IPS DF 4.7 (cell line): Measurements from ENCODE around the gene SEC16B.

ENCODE experiments used
- DNase-seq: peaks from one replicate; pipeline ENCODE4 v3.0.0-alpha.2; 2013; ENCODE audit warnings: low spot score; ENCODE audit errors: extremely low read depth

Gene SEC16B

DNA sequence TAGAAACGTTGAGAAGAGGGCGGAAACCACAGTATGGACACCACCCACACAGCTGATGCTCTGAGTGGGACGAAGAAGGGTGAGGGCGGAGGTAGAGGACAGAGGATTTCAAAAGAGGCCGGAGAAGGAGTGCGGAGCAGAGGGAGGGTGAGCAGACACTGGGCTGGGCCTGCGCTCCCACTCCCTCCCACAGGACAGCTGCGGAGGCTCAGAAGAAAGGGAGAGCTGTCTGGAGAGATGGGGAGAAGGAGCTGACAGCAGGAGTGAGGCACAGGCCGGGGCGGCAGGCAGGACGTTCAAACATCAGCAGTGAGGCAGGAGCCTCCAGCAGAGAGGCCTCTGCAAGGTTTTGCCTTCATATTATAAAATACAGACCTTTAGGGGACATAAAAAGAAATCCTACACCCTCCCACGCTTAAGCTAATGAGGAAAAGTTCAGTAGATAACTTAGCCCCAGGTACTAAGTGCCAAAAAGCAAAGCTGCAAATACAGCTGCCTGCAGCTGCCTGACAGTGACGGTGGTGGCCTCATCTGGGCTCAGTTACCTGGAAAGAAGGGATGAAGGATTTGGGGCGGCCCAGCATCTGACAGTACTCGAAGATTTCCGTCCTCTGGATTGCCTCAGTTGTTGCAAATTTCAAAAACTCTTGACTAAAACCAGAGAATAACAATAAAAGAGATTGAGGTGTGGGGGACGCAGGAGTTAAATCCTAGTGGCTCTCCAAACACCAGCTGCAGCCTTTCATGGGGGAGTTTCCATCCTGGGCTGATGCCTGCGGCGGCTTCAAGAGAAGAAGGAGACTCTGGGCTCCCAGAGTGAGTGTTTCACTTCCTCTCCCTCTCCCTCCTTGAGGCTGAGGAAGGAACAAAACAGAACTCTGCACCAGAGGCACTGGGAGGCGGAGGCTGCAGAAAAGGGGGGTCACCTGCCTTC is 25.6 kb downstream of the SEC16B start:
- DNase-seq: no peak

DNA sequence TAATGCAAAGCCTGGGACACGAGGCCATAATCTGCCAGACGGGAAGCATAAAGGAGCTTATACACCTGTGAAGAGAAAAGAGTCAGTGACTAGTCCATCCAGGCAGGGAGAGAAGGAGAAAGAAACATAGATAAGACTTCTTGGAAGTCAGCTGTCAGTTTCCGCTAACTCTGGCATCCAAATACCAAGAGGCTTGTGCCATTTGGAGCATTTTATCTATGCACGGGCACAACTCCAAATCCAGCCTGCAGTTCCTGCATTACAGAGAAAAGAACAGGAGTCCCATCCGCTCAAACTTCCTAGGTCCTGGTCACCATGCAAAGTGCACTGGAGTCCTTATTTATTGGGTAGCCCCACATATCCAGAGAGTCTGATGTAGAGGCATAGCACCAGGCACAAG is 27.9 kb downstream of the SEC16B start:
- DNase-seq: no peak

DNA sequence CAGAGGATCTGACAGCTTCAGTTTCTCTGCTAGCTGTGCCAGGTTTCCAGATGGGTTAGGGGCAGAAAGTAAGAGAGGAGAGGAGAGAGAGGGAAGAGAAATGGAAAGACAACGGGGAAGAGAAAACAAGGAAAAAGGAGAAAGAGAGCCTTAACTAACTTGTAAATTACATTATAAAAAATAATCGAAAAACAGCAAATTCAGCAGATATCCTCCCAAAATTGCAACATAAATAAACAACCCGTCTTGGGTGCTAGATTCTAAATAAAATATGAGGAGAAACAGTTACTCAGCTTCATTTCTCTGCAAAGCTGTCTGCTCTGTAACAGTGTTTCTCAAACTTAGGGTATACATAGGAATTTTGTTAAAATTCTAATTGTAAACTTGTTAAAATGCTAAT is 29.2 kb downstream of the SEC16B start:
- no peak for DNase-seq

DNA sequence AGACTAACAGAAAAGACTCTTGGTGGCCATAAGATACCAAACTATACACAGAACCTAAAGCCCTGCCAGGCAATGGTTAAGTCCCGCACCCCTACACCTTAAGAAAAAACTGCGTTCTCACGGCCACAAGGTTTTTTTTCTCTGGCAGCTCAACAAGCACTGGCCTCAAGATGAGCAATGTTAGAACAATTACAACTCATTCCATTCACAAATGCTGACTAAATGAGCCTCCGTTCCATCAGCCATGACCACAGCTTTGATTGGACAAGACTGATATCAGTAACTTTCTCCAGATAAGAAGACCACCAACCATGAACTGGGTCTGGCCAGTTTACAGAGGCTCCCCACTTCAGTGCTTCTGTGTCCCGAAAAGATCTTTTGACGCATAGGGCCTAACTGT is 31.9 kb downstream of the SEC16B start:
- DNase-seq: no peak

DNA sequence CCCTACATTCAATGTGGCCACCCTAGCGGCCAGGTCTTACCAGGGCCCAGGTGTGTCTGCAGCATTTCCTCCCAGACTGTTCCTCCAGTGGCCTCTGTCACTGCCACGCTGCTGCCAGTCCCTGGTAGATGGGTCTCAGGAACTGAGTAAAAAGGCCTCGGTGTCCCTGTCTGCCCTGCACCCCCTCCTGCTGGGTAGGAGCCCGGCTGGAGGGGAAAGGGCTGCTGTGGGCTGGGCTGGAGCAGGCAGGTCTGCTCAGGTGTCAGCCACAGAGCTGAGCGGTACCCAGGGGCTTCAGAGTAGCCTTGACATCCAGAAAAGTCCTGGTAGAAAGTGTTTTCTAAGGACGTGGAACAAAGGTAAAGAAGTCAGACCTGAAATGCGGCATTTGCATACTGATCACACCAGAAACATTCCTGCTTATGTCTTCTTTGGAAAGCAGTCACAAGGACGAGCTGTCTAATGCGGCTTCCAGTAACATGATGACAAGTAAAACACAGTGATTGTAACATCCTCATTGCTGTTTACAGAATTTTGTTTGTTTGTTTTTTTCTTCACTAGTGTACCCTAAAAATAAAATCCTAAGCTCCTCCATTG is 32.6 kb downstream of the SEC16B start:
- no peak for DNase-seq

DNA sequence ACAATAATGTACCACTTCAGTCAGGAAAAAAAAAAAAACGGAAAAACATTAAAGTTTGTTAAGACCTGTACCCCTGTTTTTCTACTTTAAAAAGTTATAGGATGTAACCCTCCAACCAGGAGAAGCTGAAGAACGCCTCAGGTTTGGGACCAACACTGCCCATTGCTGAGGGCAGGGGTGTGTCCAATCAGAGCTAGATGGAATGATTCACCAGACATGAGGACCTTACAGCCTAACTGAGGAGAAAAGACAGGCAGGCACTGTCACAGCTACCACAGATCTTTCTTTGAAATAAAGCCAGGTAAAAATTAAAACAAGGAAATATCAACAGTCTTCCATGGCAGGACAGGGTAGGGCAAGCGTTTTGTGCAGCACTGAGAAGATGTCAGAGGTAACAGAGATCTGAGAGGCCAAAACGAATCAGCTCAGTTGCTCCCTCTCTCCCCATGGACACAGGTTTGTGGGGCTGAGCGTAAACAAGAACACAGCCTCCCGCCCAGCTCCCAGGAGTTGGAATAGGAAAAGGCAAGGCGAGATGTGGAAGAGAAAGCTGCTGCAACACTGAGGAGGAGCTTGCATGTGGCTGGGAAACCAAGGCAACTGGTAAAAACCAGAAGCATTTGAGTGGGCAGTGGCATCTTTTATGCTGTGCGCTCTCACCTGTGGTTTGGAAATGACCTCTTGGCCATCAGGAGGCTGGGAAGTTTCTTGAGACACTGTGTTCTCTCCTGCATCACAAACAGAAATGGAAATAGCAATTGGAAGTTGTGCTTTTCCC is 34.0 kb downstream of the SEC16B start:
- no peak for DNase-seq

DNA sequence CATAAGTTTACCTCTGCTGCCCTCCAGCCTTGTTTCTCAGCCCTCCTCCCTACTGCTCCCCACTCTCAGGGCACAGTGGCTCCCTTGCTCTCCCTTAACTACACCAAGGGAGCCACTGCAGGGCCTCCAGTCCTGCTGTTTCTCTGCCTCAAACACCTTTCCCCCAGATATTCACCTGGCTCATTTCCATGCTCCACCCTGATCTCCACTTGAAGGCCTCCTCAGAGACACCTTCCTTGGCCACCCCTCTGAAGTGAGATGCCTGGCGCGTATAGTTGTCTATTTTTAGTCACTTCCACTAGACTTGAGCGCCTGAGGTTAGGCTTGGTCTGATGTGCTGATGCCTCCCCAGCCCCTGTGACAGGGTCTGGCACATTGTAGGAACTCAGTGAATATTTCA is 34.9 kb downstream of the SEC16B start:
- DNase-seq: no peak

DNA sequence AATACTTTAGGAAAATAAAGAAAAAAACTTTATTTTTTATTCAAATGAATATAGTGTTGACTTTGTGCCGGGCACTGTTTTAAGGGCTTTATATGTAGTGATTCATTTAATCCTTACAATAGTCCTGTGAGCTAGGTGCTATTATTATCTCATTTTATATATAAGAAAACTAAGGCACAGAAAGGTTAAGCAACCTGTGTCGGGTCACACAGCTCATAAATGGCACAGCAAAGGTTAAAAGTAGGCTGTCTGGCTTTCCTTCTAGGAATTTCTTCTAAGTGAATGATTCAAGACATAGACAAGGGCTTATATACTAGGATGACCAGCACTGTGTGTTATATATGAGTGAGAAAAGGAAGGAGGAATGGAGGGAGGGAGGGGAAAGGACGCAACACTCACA is 35.4 kb downstream of the SEC16B start:
- no peak for DNase-seq

DNA sequence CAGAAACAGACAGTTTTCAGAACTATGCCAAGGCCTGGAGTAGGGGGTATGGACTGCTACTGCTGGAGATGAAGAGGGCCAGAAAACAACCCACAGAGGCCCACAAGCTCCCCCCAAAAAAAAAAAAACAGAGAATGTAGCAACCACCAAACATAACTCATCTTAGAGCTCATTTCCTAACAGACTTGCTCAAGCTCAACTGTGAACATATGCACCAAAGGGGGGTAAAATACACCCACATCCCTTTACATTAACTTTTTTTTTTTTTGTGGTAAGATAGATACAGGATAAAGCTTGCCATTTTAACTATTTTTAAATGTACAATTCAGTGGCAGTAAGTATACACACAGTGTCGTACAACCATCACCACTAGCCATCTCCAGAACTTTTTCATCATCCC is 36.0 kb downstream of the SEC16B start:
- DNase-seq: no peak

DNA sequence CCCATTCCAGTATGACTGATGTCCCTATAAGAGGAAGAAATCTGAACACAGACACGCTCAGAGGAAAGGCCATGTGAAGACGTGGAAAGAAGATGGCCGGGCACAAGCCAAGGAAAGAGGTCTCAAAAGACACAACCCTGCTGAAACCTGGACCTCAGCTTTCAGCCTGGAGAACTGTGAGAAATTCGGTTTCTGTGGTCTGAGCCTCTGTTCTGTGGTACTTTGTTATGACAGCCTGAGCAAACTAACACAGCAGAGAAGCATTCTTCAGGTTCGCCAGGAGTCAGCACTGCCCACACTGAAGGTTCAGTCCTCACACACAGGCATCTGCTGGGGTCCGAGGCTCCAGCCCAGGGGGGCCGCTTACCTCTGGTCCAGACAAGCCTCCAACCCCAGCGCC is 37.7 kb downstream of the SEC16B start:
- DNase-seq: no peak

DNA sequence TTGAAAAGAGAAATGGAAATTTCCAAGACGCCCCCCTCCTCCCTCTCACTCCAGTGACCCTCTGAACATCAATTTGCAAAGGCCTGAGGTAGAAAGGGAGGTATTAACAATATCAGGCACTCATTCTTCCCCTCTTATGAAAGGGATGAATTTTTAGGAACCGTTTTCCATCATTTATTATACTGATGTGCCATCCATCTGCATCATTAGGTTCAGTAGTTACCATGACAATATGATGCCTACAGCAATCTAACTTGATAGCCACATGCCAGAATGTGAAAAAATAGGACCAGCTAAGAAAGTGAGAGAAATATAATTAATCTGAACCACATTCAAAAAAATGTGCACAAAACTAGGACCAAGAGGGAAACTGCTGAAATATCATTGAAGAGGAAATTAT is 40.9 kb downstream of the SEC16B start:
- no peak for DNase-seq

DNA sequence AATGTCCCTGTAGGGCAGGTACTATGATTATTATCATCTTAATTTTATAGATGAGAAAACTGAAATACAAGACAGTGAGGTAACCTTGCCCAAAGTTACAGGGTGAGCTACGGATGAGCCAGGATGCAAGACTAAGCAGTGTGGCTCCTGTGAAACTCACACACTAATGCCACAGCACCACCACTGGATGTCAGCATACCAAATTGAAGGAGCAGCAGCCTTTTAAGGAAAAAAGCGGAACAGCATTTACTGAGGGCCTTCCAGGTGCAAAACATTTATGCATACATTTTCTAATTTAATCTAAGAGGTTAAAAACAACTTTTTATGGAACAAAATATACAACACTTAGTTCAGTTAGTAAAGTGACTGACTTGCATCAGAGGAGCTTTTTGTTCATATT is 41.7 kb downstream of the SEC16B start:
- DNase-seq: peak; percentile 30

DNA sequence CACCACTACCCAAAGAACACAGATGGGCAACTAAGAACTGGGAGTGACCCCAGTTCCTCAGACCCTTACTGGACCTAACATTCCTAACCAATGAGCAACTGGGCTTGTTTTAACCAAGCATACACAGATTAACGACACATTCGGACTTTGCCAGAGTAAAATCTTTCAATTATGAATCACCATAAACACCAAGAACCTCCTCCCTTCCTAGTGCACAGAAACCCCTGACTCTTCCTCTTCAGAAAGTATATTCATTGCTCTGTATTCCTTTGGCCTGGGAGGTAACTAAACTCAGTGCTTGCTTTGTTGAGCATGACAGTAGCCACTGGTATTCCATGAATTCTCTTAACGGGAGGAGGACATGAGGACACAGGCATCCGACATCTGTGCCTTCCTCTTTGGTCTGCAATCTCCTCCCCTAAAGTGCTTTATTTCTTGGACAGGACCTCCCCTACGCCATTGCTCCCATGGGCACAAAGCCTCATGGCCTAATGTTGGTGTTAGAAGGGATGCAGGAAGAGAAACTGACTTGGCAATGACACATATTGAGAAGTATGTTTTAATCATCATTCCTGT is 42.7 kb downstream of the SEC16B start:
- no peak for DNase-seq

DNA sequence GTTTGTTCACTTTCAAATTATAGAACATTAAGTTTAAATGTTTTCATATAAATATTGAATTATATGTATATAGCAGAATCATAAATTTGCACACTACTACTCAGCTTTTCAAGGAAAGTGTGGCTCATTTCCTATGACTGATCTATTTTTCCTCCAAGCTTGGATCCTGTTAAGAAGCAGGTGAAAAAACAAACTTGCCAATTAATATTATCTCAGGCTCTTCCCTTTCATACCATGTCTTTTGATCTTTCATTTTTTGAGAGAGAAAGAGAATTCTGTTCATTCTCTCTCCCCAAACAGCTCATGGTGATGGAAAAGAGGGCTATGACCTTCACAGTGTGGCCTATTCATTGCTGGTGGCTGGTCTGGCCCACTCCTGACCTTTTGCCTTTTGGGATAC is 43.7 kb downstream of the SEC16B start:
- DNase-seq: no peak

DNA sequence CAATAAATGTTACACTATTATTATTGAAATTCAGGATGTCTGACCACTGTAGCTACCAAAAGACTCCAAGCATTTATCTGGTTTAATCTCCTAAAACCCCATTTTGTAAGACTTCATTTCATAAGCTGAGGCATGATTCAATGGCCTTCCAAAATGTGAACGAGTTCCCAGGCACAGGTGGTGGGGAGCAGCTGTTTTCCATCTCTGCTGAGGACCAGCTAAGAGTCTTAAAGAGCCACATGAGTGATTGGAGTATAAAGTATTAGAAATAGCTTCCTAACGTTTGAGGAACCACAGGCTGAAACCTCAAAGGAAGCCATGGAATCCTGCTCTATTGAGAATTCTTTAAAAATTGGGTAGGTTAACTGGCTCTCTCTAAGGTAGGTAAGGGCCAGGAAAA is 44.9 kb downstream of the SEC16B start:
- DNase-seq: no peak

DNA sequence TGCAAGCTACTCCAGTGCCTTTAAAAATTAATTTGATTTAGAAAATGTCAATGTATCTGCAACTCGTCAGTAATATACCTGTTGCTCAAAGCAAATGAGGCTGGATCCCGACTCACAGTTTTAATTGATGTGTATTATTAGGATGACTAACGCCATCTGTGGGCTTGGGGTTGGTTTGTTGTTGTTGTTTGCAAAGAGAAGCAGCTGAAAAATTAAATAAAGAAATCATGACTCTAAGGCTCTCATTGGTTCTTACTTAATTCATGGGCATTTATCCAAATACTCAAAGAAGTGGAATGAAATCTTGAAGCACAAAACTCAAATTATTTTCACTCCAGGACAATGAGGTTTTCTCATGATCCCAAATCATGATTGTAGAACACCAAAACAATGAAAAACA is 46.4 kb downstream of the SEC16B start:
- no peak for DNase-seq

DNA sequence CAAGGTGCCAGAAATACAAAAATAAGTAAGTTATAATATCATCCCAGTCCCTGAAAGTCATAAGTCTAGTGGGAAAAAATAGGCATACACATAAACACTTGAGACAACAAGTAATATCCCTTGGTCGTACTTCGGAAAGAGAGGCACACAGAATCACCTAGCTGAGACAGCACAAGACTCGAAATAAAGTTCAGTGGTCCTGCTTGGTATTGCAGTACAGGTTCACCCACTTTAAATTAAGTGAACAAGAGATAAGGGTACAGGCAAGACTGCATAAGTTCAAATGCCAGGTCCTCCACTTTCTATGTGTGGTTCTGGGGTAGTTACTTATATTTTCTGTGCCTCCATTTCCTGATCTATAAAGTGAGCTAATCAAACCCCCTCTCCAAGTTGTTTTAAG is 47.6 kb downstream of the SEC16B start:
- no peak for DNase-seq

DNA sequence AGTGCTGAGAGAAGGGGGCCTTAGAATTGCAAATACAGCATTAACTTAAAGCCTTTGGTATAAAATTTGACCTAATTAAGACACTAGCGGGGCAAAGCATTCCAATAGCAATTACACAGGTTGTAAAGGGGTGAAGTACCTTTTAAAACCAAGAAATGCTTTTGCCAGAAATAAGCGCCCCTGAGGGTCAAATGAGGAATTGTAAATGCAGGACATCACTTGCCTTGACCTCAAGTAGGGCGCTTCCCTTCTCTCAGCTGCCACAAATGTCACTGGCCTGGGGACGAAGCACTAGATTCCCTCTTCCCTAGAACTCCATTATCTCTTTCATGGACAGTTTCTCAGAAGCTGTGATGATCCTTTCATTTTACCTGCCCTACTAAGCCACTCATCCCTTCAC is 48.3 kb downstream of the SEC16B start:
- no peak for DNase-seq

DNA sequence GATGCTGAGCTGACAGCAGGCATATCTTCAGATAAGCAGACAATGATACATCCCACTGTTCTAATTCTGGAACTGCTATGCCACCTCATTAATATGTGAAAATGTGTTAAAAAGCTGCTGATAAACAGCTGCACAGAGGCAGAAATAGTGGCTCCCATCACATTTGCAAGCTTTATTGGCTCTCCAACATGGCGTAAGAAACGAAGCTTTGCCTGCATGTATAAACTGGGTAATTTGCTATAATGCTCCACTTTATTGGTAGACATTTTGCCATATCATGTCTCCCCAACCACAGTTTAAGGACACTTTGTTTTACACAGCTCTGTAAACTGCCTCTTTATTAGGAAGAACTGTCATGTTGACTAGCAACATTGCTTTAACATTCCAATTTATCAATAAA is 49.8 kb downstream of the SEC16B start:
- DNase-seq: no peak

DNA sequence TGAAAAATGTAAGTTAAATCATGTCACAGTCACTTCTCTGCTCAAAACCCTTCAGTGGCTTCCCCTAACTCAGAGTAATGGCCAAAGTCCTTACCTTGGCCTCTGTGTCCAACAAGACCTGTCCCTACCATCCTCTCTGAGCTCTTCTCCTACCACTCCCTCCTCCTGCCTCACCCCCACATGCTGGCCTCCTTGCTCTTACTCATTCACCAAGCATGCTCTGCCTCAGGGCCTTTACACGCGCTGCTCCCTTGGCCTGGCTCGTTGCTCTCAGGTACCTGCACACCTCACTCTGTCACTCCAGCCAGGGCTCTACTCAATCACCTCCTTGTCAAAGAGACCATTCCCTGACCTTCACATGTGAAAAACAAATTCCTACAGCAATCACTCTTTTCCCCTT is 54.2 kb downstream of the SEC16B start:
- no peak for DNase-seq

DNA sequence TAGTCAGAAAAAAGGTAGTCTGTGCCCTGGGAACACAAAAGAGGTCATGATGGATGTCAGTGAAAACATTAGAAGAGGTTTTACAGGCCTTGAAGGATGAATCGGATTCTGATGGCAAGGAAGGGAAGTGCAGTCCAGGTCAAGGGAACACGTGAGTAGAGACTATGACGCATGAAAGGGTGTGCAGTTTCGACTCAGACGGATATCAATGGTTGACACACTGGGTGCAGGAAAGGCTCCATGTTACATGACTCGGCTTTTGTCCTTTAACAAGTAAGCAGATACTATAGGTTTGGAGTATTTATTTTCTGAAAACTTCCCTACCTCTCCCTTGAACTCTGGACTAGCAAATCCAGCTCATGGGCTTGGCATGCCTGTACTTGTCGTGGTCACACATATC is 55.3 kb downstream of the SEC16B start:
- no peak for DNase-seq
